ENCODE measurements around the gene RPS19BP1.

Gene RPS19BP1, protein sequence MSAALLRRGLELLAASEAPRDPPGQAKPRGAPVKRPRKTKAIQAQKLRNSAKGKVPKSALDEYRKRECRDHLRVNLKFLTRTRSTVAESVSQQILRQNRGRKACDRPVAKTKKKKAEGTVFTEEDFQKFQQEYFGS

DNA sequence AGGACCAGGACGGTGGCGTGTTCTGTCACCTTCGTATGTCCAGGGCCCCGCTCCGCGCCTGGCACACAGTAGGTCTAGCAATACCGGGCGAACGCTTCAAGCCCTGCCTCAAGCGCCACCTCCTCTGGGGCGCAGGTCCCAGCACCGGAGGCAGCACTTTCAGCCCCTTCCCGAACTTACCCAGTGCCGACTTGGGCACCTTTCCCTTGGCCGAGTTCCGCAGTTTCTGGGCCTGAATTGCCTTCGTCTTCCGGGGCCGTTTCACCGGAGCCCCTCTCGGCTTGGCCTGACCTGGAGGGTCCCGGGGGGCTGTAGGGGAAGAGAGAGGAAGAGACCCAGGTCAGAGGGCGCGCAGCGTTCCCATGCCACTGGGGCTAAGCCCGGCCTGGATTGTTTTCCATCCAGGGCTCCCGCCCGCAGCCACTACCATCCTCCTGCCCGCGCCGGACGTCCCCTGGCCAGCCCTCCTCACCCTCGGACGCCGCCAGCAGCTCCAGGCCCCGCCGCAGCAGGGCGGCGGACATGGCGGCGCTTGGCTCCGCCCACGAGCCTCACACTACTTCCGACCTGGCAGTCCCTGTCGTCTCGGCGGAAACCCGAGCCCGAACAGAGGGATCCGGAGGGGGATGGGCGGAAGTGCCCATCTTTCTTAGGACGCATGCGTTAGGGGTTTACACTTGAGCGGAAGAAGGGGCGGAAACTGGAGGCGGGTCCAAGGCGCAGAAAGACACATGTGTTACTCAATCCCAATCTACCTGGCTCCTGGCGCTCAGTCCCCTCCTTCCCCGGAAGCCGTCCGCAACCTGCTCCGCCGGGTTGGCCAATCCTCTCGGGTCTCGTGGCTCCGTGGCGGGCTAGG lies at the start of gene RPS19BP1:
Gene RPS19BP1 (minus strand): TSS at position 534 of the 859 bp plus-strand sequence. CDS start 10 bp downstream, at position 524.
- peak; percentile 98 for DNase-seq (ENCODE audit: low spot score)

DNA sequence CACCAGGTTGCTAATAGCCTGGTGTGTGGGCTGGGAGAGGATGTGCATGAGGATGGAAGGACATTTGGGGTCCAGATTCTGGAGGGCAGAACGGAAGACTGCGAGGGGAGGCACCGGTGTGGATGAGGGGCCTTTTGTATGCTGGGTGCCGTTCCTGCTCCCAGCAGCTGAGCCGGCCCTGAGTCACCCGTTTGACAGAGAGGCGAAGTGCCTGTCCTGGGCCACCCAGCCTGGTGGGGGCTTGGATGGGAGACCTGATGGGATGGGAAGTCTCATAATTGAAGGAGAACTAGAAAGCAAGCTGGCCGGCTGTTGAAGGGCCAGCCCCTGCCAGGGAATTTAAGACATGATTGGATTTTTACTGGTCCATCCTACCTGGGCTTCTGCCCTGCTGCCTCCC lies 48.8 kb upstream of the RPS19BP1 start:
- no peak for DNase-seq (ENCODE audit: low spot score)

DNA sequence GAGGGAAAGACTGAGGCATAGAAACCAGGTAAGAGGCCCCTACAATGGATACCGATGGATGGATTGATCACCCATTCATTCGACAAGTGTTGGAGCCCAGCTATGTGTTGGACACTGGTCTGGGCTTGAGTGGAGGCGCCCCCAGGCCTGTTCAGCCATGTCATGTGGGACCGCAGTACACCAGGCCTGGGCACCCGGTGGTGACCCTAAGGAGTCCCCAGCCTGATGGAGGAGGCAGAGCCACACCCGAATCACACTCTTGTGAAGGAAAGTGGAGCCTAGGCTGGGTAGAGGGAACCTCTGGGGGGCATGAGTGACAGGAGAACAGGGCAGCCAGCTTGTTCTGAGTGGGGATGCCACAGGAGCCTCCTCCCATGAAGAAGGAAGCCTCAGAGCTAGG lies 48.2 kb upstream of the RPS19BP1 start:
- no peak for DNase-seq (ENCODE audit: low spot score)

DNA sequence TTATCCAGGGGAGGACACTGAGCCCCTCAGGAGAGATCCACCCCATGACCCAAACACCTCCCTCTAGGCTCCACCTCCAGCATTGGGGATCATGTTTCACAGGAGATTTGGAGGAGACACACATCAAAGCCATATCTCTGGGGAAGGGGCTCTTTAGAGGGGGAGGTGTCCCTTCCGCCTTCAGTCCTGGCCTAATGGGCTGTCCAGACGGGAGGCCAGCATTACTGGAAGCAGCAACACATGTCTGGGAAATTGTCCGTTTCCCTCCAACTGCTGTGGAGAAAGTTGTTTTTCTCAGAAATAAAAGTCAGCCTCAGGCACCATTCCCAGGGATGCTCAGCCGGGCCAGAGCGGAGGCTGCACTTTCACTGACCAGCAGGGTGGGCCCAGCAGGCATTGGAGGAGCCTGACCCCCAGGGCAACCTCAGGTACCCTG lies 47.5 kb upstream of the RPS19BP1 start:
- no peak for DNase-seq (ENCODE audit: low spot score)

DNA sequence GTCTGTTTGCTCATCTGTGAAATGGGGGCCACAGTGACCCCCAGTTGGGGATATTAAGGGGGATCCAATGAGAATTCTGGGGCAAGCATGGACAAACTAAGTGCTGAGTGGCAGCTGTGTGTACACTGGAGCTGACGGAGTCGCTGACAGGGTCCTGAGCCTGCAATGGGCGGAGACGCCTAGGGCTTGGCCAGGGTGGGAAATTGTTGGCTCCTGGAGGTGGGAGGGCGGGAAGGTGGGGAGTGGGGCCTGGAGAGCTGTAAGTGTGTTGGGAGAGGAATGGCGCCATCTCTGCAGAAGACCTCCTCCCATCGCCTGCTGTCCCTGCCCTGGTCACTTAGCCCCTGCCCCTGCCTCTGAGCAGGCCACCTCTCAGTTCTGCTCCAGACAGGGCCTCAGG lies 45.4 kb upstream of the RPS19BP1 start:
- no peak for DNase-seq (ENCODE audit: low spot score)

DNA sequence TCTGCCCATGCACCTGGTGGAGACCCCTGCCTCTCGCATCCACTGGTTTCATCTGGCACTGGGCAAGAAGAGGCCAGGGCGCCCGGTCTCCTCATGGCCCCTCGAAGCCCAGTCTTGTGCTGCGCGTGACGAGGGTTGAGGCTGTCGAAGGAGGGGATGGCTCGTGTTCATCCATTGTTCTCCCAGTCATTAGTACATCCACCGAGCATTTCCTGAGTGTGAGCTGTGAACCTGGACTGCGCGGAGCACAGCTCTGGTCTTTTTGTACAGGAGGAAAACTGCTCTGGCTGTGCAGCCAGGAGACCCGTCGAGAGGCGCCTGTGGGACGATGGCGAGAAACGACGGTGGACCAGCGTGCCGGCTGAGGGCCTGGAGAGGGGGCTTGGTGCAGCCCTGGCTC lies 44.8 kb upstream of the RPS19BP1 start:
- DNase-seq (ENCODE audit: low spot score): no peak

DNA sequence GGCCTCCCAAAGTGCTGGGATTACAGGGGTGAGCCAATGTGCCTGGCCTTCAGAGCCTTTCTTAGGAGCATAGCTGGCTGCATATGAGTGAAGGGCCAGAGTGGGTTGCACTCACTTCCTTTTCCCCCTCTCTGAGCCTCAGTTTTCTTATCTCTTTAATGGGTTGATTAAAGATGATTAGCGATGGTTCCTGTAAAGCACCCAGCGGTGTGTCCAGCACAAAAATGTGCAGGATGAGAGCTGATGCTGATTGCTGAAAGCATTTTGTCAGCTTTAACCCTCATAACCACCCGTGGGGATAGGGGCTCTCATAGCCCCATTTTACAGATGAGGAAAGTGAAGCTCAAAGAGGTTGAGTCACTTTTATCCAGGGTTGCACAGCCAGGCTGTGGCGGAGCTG lies 43.5 kb upstream of the RPS19BP1 start:
- DNase-seq (ENCODE audit: low spot score): no peak

DNA sequence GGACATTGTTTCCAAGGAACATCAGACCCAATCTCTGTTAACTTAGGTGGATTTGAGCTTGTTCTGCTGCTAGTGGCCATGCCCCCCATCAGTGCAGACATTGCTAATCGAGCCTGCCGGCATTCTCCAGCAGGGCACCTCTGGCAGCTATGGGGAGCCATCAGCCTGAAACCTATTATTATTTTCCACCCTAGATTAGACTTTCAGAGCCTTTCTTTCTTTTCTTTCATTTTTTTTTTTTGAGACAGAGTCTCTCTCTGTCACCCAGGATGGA lies 42.9 kb upstream of the RPS19BP1 start:
- no peak for DNase-seq (ENCODE audit: low spot score)

DNA sequence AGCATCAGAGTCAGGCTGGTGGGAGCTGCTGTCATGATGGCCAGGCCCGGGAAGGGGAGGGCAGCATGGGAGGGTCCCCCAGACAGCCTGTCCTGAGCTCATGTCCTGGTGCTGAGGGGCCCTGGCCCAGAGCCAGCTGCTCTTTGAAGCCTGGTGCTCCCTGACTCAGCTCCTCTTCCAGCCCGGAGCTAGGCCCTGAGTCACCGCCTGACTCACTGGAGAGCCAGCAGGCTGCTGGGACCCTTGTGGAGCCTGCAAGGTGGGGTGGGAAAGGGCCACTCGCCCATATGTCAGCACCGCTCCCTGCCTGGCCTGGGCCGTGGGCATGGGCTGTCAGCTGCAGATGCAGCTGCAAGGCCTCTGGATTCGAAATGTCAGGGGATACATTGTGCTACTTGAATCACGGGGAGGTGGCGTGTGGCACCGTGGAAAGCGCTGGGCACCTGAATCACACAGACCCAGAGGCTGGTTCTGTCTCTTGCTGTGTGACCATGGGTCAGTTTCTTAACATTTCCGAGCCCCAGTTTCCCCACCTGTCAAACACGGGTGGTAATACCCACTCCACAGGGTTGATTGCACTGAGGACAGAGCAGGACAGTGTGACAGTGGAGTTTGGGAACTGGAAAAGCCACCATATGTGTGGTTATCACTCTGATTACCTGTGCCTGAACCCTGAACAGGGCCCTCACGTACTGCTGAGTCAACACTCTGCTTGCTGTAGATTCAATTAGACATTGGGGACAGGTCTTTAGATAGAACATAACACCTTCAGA lies 42.4 kb upstream of the RPS19BP1 start:
- DNase-seq (ENCODE audit: low spot score): no peak

DNA sequence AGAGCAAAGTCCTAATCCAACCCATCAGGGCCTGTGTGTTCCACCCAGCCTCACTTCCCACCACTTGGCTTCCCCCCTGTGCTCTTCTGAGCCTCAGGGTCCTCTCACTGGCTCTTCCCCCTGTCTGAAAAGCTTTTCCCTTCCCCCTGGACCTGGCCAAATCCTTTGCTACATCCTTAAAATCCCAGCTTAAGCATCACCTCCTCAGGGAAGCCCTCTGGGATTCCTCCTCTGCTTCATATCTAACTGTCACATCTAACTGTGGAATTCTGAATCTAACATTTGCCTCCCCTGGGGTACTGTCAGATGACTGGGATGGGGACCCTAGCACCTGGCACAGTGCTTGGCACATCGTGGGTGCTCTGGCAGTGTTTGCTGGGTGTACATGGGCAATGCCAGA lies 39.0 kb upstream of the RPS19BP1 start:
- DNase-seq (ENCODE audit: low spot score): no peak

DNA sequence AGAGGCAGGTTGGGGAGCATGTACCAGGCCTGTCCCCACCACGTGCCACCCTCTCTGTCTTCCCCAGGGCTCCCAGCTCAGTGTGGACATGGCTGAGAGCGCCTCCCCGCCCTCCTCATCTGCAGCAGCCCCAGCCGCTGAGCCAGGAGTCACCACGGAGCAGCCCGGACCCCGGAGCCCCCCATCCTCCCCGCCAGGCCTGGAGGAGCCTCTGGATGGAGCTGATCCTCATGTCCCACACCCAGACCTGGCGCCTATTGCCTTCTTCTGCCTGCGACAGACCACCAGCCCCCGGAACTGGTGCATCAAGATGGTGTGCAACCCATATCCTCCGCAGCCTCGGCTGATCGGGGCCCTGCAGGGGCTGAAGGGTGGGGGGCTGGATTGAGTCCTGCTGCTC lies 38.1 kb upstream of the RPS19BP1 start, which contains the start of gene CACNA1I:
Gene CACNA1I (plus strand): TSS at position 89 of the 400 bp plus-strand sequence. CDS start 0 bp downstream, at position 89.
- DNase-seq (ENCODE audit: low spot score): no peak

DNA sequence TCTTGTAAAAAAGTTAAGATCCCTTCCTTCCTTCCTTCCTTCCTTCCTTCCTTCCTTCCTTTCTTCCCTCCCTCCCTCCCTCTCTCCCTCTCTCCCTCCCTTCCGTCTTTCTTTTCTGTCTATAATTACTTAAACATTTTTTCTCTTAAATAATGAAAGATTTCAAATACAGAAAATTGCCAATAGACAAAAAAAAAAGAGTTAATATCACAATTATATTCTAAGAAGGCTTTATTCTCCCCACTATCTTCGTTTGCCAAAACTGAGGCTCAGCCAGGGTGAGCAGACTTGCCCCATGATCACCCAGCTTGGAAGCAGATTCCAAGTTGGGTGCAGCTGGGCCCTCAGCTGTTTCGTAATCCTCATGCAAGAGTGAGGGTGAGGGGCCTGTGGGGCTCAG lies 37.7 kb upstream of the RPS19BP1 start:
- DNase-seq (ENCODE audit: low spot score): no peak

DNA sequence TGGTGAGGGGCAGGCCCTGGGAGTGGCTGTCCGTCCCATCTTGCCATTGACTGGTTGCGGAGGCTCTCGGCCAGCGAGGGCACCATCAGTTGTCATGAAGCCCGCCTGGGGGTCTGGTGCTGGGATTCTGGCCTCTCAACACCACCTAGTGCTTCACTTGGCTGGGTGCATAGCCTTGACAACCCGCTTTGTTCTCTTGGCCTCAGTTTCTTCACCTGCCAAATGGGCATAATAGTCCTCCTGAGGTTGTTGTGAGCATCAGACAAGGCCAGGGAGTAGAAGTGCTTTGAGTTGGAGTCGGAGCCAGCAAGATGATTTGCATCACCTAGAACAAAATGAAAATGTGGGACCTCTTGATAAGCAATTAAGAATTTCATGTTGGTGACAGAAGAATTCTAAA lies 36.5 kb upstream of the RPS19BP1 start:
- no peak for DNase-seq (ENCODE audit: low spot score)

DNA sequence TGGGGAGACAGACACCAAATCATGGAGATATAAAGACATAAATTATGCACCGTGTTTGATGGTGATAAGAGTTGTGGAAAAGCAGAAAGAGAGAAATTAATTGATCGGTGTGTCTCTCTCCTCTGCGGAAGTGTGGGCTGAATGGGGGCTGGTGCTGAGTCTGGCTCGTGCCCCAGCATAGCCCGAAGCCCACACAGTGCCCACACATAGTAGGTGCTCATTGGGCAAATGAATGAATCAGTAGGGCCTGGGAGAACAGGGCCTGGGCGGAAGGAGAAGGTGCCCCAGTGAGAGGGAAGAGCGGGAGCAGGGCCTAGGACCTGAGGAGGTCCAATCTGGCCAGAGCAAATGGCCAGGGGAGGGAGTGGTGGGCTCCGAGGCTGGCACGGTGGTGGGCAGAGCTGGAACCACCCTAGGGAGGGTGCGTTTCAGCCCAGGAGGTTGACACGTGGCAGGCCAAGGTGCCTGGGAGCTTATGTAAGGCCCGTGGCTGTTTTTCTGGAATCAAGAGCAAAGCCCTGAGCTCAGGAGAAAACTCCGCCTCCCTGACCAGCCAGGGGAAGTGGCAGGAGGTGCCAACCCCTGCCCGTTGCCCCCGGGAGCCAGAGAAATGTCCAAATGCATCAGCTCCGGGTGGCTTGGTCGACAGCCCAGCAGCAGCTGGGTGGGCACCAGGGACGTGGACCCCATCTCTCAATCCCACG lies 35.9 kb upstream of the RPS19BP1 start:
- no peak for DNase-seq (ENCODE audit: low spot score)

DNA sequence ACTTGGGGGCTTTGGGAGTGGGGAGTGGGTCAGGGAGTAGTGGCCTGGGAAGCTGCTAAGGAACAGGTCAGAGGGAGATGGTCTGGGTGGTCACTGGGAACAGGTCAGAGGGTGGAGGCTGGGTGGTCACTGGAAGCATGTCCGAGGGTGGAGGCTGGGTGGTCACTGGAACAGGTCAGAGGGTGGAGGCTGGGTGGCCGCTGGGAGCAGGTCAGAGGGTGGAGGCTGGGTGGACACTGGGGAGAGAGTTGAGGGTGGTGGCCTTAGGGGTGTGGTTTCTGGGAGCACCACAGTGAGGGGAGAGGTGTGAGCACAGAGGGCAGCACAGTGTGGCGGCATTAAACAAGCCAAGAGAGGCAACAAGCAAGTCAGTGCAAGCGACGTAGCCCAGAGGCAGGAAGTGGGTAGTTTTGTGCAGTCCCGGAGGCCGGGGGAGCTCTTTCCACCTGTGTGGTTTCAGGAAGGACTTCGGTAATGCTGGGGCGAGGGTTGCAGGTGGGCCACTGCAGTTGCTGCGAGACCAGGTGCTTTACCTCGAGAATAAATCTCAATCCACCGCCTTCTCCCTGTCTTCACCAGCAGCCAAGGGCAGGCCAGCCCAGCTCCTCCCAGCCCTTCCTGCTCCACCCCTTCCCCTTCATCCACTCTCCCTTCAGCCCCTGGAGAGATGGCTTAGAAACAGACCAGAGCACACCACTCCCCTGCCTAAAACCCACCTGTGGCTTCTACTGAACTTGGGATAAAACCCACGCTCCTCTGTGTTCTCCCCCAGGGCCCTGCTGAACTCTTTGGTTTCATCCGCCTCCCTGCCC lies 34.8 kb upstream of the RPS19BP1 start:
- DNase-seq (ENCODE audit: low spot score): no peak

DNA sequence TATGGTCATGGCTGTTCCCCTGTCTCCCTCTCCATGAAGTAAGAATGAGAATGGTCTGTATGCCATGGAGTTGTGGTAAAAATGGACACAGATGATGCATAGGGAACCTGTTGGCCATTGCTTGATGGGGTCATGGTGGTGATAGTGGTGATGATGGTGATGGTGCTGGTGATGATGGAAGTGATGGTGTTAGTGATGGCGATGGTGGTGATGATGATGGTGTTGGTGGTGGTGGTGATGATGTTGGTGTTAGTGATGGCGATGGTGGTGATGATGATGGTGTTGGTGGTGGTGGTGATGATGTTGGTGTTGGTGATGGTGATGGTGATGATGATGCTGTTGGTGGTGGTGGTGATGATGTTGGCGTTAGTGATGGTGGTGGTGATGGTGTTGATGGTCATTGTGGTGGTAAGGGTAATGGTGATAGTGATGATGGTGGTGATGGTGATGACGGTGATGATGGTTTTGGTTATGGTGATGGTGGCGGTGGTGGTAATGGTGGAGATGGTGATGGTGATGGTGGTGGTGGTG lies 32.9 kb upstream of the RPS19BP1 start:
- no peak for DNase-seq (ENCODE audit: low spot score)

DNA sequence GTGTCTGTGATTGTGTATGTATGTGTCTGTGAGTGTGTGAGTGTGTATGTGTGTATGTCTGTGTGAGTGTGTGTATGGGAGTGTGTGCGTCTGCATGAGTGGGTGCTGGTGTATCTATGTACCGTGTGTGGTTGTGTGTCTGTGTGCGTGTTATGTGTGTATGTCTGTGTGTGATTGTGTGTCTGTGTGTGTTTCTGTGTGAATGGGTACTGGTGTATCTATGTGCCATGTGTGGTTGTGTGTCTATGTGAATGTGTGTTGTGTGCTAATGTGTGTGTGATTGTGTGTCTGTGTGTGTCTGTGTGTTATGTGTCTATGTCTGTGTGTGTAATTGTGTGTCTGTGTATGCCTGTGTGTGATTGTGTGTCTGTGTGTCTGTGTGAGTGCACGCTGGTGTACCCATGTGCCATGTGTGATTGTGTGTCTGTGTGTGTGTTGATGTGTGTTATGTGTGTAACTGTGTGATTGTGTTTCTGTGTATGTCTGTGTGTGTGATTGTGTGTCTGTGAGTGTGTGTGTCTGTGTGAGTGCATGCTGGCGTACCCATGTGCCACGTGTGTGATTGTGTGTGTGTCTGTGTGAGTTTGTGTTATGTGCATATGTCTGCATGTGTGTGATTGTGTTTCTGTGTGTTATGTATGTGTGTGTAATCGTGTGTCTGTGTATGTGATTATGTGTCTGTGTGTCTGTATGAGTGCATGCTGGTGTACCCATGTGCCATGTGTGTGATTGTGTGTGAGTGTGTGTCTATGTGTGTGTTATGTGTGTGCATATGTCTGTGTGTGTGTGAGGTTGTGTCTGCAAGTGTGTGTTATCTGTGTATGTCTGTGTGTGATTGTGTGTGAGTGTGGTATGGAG lies 31.3 kb upstream of the RPS19BP1 start:
- no peak for DNase-seq (ENCODE audit: low spot score)

DNA sequence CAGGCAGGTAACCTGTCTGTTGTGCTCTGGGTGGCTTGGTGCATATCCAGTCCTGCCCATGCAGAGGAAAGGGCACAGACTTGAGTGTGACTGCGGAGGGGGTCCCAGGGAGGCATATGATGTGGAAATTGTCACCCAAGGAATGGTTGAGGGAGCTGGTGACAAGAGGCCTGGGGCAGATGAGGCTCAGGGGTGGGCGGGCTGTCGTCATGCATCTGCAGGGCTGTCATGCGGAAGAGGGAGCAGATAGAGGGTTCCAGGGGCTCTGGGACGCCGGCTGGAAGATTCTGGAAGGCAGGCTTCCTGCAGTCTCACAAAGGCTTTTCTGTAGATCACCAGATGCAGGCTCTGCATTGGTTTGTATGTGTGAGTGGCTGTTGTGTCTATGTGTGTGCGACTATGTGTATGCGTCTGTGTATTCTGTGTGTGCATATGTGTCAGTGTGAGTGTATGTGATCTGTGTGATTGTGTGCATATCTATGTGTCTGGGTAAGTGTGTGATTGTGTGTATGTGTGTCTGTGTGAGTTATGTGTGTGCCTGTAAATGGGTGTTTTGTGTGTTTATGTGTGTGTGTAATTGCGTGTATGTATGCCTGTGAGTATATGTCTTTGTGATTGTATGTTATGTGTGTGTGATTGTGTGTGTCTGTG lies 30.4 kb upstream of the RPS19BP1 start:
- no peak for DNase-seq (ENCODE audit: low spot score)

DNA sequence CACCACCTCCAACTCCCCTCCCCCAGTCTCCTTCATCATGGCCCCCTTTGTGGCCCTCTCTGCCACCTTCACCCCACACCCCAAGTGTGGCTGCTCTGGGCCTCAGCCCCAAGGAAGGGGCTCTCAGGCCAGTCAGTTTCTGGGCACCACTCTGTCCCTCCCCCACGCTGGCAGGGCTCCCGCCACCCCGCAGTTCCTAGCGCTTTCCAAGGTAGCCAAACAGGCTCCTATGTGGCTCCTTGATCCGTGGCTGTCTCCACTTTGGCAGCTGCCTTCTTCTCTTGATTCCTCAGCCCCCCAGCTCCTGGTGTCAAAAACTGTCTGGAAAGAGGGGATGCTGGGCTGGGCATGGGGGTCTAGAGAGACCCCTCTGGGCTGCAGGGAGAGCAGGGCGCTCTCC lies 27.6 kb upstream of the RPS19BP1 start:
- no peak for DNase-seq (ENCODE audit: low spot score)

Data from ecto neural progenitor cell (in vitro differentiated cells).